GM18505 (cell line): ENCODE data around the gene MBD6.

ENCODE experiments used
- ATAC-seq: cut with Tn5 transposase; IDR thresholded peaks from one replicate; pipeline ENCODE4 v1.9.1; 2021; ENCODE audit not compliant: unreplicated experiment
- POLR2A ChIP-seq: IDR thresholded peaks from 4 replicates; pipeline ENCODE4 v1.6.1; 2011; ENCODE audit warnings: borderline replicate concordance; ENCODE audit not compliant: insufficient read depth, insufficient read length; ENCODE audit errors: extremely low read depth

MBD6 gene

GRCh38 chr12:57522011-57522886 is at the start of gene MBD6:
Gene MBD6, plus strand, starts transcription at chr12:57522824. Its CDS starts 1,480 bp downstream, at chr12:57524304.
- ATAC-seq: peak; percentile 40
- TF ChIP-seq POLR2A: peak; percentile 77

- no peak for TF ChIP-seq POLR2A
- ATAC-seq: no peak
These were observed 49.2 kb upstream of the MBD6 start for GRCh38 chr12:57473392-57473791.

GRCh38 chr12:57473886-57474285 is 48.7 kb upstream of the MBD6 start:
- no peak for TF ChIP-seq POLR2A
- no peak for ATAC-seq

- TF ChIP-seq POLR2A: no peak
These were observed 48.2 kb upstream of the MBD6 start for GRCh38 chr12:57474430-57474829.

GRCh38 chr12:57474862-57475261 is 47.8 kb upstream of the MBD6 start:
- TF ChIP-seq POLR2A: no peak
- no peak for ATAC-seq

More at GRCh38 chr12:57474430-57474829, 48.2 kb upstream of the MBD6 start:
- no peak for ATAC-seq

GRCh38 chr12:57475271-57476161 is 47.1 kb upstream of the MBD6 start:
- peak; percentile 5 for ATAC-seq
- TF ChIP-seq POLR2A: peak; percentile 17

- peak; percentile 41 for ATAC-seq
- peak; percentile 66 for TF ChIP-seq POLR2A
These were observed 46.2 kb upstream of the MBD6 start for GRCh38 chr12:57476162-57476992.

- ATAC-seq: no peak
- peak; percentile 12 for TF ChIP-seq POLR2A
These were observed 45.5 kb upstream of the MBD6 start for GRCh38 chr12:57476993-57477709.

GRCh38 chr12:57477710-57478681 is 44.6 kb upstream of the MBD6 start:
- TF ChIP-seq POLR2A: peak; percentile 61

GRCh38 chr12:57479043-57479375 is 43.6 kb upstream of the MBD6 start:
- TF ChIP-seq POLR2A: no peak
- no peak for ATAC-seq

More at GRCh38 chr12:57477710-57478681, 44.6 kb upstream of the MBD6 start:
- ATAC-seq: no peak

- peak; percentile 44 for TF ChIP-seq POLR2A
- ATAC-seq: peak; percentile 42
These were observed 43.1 kb upstream of the MBD6 start, which contains the start of gene ARHGAP9 for GRCh38 chr12:57479376-57480115. Gene ARHGAP9, minus strand, starts transcription at chr12:57479866. Its CDS starts 460 bp downstream, at chr12:57479406.

GRCh38 chr12:57481671-57482070 is 41.0 kb upstream of the MBD6 start:
- TF ChIP-seq POLR2A: no peak
- no peak for ATAC-seq
